Esophagus squamous epithelium (tissue), 5 donors: ENCODE results near the gene APBB1IP. TPM values are rescaled to one million over a fixed set of nuclear protein-coding genes. Genes with fewer than 3 reads are reported as not detected.

Source experiments
- DNase-seq: peaks from one replicate; lab custom pipeline; 2025; lab: John Stamatoyannopoulos, UW
- H3K27ac ChIP-seq, 4 donors: fragments of 200-600 bp; sonication (generic); one replicate each; pipeline ENCODE4 v1.5.1; 2016 to 2019; ENCODE audit warnings: mild to moderate bottlenecking in 1 of 4
- H3K27me3 ChIP-seq, 4 donors: fragments of 200-600 bp; sonication (generic); 1 replicate in 3 of 4; 2 replicates in 1 of 4; pipeline versions ENCODE4 v1.5.1 to v1.6.0; 2017 to 2021; ENCODE audit warnings: antibody characterized with exemption in 1 of 4
- H3K36me3 ChIP-seq, 3 donors: fragments of 200-600 bp; sonication (generic); one replicate each; pipeline ENCODE4 v1.5.1; 2016 to 2019
- H3K4me1 ChIP-seq, 3 donors: fragments of 200-600 bp; sonication (generic); one replicate each; pipeline ENCODE4 v1.5.1; 2017 to 2019
- H3K4me3 ChIP-seq, 4 donors: fragments of 200-600 bp; sonication (generic); 1 replicate in 3 of 4; 2 replicates in 1 of 4; pipeline ENCODE4 v1.5.1; 2016 to 2019; ENCODE audit warnings: mild to moderate bottlenecking in 2 of 4, moderate library complexity in 1 of 4
- H3K9me3 ChIP-seq, 3 donors: fragments of 200-600 bp; sonication (generic); one replicate each; pipeline ENCODE4 v1.5.1; 2016 to 2019
- POLR2A ChIP-seq, 4 donors: fragments of 450-650 bp; IDR thresholded peaks; one replicate each; pipeline ENCODE4 v1.6.1; 2017; ENCODE audit warnings: antibody characterized with exemption in 4 of 4, mild to moderate bottlenecking in 4 of 4, moderate library complexity in 3 of 4
- WGBS, 2 donors: methylation state at CpG; one replicate each; pipeline ENCODE4 v1.1.5; 2018; 5-methylcytosine and 5-hydroxymethylcytosine counted together
- intact Hi-C: fragments of 100-400 bp; cut with DNase I; formaldehyde crosslinking; loops from one replicate; pipeline ENCODE4 v1.15.0; 2022
- total RNA-seq, 4 donors: library from RNA; depleted of rRNA; stranded (reverse); fragments of >200 nt; gene quantifications; one replicate each; pipeline ENCODE4 v1.1.0, GENCODE V29; 2016
- TF ChIP-seq, protein P1 (sequence below), 6 experiments: fragments of 450-650 bp in 4 of 6; fragments of 200-600 bp in 2 of 6; sonication (generic) in 2 of 6; IDR thresholded peaks; one replicate each; pipeline ENCODE4 v1.5.1; 2016 to 2019; ENCODE audit warnings: antibody characterized with exemption in 6 of 6, mild to moderate bottlenecking in 4 of 6, moderate library complexity in 4 of 6
- donor health status: DM: yes; HTN: yes; CAD: no.

The APBB1IP gene
- total RNA-seq, 4 donors from 2014 or later: 0.45 to 5.5 (median 1.7) TPM

DNA sequence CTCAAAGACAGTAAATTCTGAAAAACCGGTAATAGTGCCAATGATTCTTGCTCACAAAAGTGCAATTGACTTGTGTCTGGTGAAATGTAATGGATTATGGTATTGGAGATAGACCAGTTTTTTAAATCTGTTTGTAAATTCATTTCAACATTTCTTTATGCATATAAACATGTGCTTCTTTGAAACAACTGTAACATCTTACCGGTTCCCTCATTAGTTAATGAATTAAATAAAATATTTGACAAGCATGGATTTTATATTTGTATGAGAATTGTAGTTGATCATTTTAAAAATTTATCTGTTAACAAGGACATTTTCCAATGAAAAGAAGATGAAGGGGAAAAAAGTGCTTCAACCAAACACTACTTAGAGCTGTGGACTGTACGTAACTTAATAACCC, 21.0 kb upstream of the APBB1IP start:
- Histone ChIP-seq H3K4me3 (no peak overlapping the region), H3K27ac (no peak overlapping the region), H3K9me3 (no peaks in the 10 kb centered on the region), H3K36me3 (no peaks in the 10 kb centered on the region), H3K27me3 (no peaks in the 10 kb centered on the region), H3K4me1 (no peaks in the 10 kb centered on the region)
- no peak for DNase-seq
- WGBS, 2 donors: 57 to 65% methylated on average over 3 of the region's 3 CpGs
- intact Hi-C loops: no loop called here
- TF ChIP-seq POLR2A (IDR thresholded peaks at IDR 0.05): no peak
- TF ChIP-seq, protein P1, sequence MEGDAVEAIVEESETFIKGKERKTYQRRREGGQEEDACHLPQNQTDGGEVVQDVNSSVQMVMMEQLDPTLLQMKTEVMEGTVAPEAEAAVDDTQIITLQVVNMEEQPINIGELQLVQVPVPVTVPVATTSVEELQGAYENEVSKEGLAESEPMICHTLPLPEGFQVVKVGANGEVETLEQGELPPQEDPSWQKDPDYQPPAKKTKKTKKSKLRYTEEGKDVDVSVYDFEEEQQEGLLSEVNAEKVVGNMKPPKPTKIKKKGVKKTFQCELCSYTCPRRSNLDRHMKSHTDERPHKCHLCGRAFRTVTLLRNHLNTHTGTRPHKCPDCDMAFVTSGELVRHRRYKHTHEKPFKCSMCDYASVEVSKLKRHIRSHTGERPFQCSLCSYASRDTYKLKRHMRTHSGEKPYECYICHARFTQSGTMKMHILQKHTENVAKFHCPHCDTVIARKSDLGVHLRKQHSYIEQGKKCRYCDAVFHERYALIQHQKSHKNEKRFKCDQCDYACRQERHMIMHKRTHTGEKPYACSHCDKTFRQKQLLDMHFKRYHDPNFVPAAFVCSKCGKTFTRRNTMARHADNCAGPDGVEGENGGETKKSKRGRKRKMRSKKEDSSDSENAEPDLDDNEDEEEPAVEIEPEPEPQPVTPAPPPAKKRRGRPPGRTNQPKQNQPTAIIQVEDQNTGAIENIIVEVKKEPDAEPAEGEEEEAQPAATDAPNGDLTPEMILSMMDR (IDR thresholded peaks at IDR 0.05): no peak

DNA sequence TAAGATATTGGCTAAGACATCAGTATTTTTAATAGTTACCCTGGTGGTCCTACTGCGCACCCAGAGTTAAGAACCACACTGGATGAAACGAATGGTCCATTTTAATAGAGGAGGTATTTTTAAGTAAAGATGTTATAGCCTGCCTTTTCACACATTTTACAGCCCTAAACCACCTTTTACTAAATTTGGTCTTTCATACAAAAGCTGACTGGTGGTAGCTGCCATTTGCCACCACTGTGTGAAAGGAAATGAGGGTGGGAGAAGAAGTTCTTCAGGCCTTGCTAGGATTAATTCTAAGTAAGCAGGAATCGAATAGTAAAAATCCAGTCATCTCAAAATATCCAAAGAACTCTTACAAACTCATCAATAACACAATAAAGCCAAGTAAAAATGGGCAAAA, 15.2 kb upstream of the APBB1IP start:
- Histone ChIP-seq H3K9me3 (no peaks in the 10 kb centered on the region), H3K4me1 (no peaks in the 10 kb centered on the region), H3K27ac (no peak overlapping the region), H3K36me3 (no peaks in the 10 kb centered on the region), H3K4me3 (no peak overlapping the region), H3K27me3 (no peaks in the 10 kb centered on the region)
- intact Hi-C loops: no loop called here
- DNase-seq: no peak
- TF ChIP-seq, protein P1 (IDR thresholded peaks at IDR 0.05): no peak
- TF ChIP-seq POLR2A (IDR thresholded peaks at IDR 0.05): no peak
- WGBS, 2 donors: 59 to 82% methylated on average over 3 of the region's 3 CpGs

DNA sequence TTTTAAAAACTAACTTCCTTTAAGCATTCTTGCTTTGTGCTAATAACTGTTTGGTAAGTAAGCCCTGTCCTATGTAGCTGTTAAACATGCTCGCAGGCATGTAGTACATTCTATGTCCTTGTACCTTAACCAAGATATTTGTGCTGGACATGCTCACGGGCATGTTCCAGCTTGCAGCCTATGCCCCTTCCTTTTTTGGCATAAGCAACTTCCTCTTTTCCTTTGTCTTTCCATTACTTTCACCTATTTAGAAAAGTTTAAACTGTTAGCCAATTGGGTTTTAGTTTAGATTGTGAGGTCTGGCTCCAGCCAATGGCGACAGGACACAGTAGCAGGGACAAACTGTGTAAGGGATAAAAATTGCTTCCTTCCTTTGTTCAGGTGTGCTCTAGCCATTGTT, 14.4 kb upstream of the APBB1IP start:
- intact Hi-C loops: no loop called here
- Histone ChIP-seq H3K4me3 (no peak overlapping the region), H3K9me3 (no peaks in the 10 kb centered on the region), H3K27ac (no peak overlapping the region), H3K4me1 (no peaks in the 10 kb centered on the region), H3K27me3 (no peaks in the 10 kb centered on the region), H3K36me3 (no peaks in the 10 kb centered on the region)
- WGBS, 2 donors: 77 to 81% methylated on average over 3 of the region's 3 CpGs
- TF ChIP-seq POLR2A (IDR thresholded peaks at IDR 0.05): no peak
- TF ChIP-seq, protein P1 (IDR thresholded peaks at IDR 0.05): no peak
- DNase-seq: no peak

DNA sequence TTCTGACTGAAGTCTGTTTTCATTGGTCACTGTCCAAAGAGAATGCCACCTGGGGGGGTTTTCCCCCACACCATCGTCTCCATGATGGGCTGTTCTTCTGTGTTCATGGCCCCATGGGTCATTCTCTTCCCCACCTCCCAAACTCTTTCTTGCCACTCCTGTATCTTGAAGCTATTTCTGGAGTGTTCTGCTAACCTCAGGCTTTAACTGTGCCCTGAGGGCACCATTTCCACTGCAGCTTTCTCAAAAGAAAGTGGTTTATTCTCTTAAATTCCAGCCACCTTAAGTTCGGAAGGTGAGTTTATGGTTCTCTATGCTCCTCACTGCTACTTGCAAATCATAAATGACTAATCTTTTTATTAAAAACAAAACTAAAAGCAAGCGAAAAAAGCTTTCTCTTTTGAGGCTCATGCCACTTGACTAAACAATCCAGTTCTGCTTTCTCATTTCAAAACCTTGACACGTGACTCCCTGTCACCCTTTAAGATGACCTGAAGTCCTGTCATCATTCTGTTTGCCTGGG, 7.4 kb upstream of the APBB1IP start:
- H3K4me1 ChIP-seq: no peaks in the 10 kb centered on the region
- H3K4me3 ChIP-seq: no peak overlapping the region
- intact Hi-C loops: no loop called here
- H3K27ac ChIP-seq: peak overlapping the region in 1 of 4 donors; percentile 9
- 36 to 51% methylated on average over 4 of the region's 4 CpGs for WGBS, 2 donors
- no peaks in the 10 kb centered on the region for H3K36me3 ChIP-seq
- no peaks in the 10 kb centered on the region for H3K27me3 ChIP-seq
- no peak for DNase-seq
- TF ChIP-seq POLR2A (IDR thresholded peaks at IDR 0.05): no peak
- TF ChIP-seq, protein P1 (IDR thresholded peaks at IDR 0.05): no peak
- no peaks in the 10 kb centered on the region for H3K9me3 ChIP-seq

DNA sequence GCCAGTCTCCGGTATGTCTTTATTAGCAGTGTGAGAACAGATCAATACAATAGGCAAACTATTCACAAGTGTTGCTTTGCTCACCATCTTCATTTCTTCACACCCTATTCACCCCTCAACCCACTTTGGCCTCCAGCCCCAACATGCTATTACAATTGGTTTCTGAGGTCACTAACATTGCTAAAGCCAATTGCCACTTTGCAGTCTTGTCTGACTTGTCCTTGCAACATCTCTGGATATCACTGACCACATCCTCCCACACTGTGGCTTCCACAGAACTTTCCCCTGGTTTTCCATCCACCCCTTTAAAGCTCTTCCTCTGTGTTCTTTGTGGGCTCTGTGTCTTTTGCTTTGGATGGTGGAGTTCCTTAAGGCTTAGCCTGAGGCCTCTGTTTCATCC, 5.2 kb upstream of the APBB1IP start:
- no peak for DNase-seq
- no peaks in the 10 kb centered on the region for H3K9me3 ChIP-seq
- WGBS, 2 donors: 82 to 100% methylated on average over 1 of the region's 1 CpG
- TF ChIP-seq POLR2A (IDR thresholded peaks at IDR 0.05): no peak
- TF ChIP-seq, protein P1 (IDR thresholded peaks at IDR 0.05): no peak
- peaks cover 0 to 4% (median 0%) of the 10 kb centered on the region in 3 donors for H3K4me1 ChIP-seq
- peaks cover 0 to 13% (median 0%) of the 10 kb centered on the region in 4 donors for H3K27me3 ChIP-seq
- no peak overlapping the region for H3K27ac ChIP-seq
- H3K36me3 ChIP-seq: no peaks in the 10 kb centered on the region
- intact Hi-C loops: no loop called here
- H3K4me3 ChIP-seq: no peak overlapping the region
